Astrocyte of the spinal cord (primary cell): ENCODE measurements around the gene GRID1.

Source experiments
- DNase-seq: peaks from one replicate; pipeline ENCODE4 v3.0.0; 2011; ENCODE audit warnings: low read depth, low spot score
- H3K4me3 ChIP-seq: 2 replicates; pipeline ENCODE4 v1.5.1; 2011; ENCODE audit warnings: low read depth, mild to moderate bottlenecking, low read length, moderate library complexity
- CTCF ChIP-seq: IDR thresholded peaks from 2 replicates; pipeline ENCODE4 v1.5.1; 2012; ENCODE audit warnings: low read depth, mild to moderate bottlenecking, low read length, inconsistent platforms
- in situ Hi-C: cut with HindIII; loops from 2 replicates; pipeline ENCODE4 v1.10.0; 2017; ENCODE audit warnings: low sequenced_read_pairs

GRID1 gene

GRCh38 chr10:85858776-85859515 is 507.6 kb downstream of the GRID1 start:
- in situ Hi-C loops = no loop called here
- TF ChIP-seq CTCF = no peak
- DNase-seq = no peak
- H3K4me3 ChIP-seq = no peak overlapping the region

- in situ Hi-C loops = no loop called here
- TF ChIP-seq CTCF = no peak
- DNase-seq = no peak
- no peak overlapping the region for H3K4me3 ChIP-seq
Observed at GRCh38 chr10:85857791-85858190, 508.8 kb downstream of the GRID1 start.

- TF ChIP-seq CTCF = no peak
- no peak overlapping the region for H3K4me3 ChIP-seq
- in situ Hi-C loops = no loop called here
- no peak for DNase-seq
Observed at GRCh38 chr10:85857305-85857704, 509.3 kb downstream of the GRID1 start.

- TF ChIP-seq CTCF = no peak
- no peak for DNase-seq
- H3K4me3 ChIP-seq = no peak overlapping the region
- in situ Hi-C loops = no loop called here
Observed at GRCh38 chr10:85851934-85852333, 514.7 kb downstream of the GRID1 start.

GRCh38 chr10:85851325-85851724 is 515.3 kb downstream of the GRID1 start:
- TF ChIP-seq CTCF = no peak
- H3K4me3 ChIP-seq = no peak overlapping the region
- peak; percentile 58 for DNase-seq
- in situ Hi-C loops = no loop called here

- DNase-seq = no peak
- in situ Hi-C loops = no loop called here
- H3K4me3 ChIP-seq = no peak overlapping the region
- no peak for TF ChIP-seq CTCF
Observed at GRCh38 chr10:85850736-85851135, 515.9 kb downstream of the GRID1 start.
